OCI-LY1 (cell line): ENCODE data around the gene CDC42EP3.

Experiments
- H2AFZ ChIP-seq: fragments of 200-600 bp; sonication (generic), shearing (Covaris generic); 2 replicates; pipeline ENCODE4 v1.6.0; 2014; ENCODE audit warnings: antibody characterized with exemption, mild to moderate bottlenecking, low read length
- H3F3A ChIP-seq: fragments of 200-600 bp; sonication (generic), shearing (Covaris generic); 2 replicates; pipeline ENCODE4 v1.6.0; 2014; ENCODE audit warnings: mild to moderate bottlenecking, antibody characterized with exemption, low read length, moderate library complexity; ENCODE audit not compliant: insufficient read depth
- H3K27ac ChIP-seq: fragments of 200-600 bp; sonication (generic); 2 replicates; pipeline ENCODE4 v1.5.1; 2014; ENCODE audit warnings: low read length, mixed run types, mild to moderate bottlenecking, low read depth; ENCODE audit not compliant: poor library complexity, severe bottlenecking
- H3K27me3 ChIP-seq: fragments of 200-600 bp; sonication (generic); 2 replicates; pipeline ENCODE4 v1.6.0; 2014; ENCODE audit warnings: antibody characterized with exemption, mild to moderate bottlenecking, low read length, moderate library complexity; ENCODE audit not compliant: insufficient read depth
- H3K36me3 ChIP-seq: fragments of 200-600 bp; sonication (generic); 2 replicates; pipeline ENCODE4 v1.6.1; 2014; ENCODE audit warnings: mild to moderate bottlenecking, antibody characterized with exemption, low read length, moderate library complexity, mixed read lengths; ENCODE audit not compliant: insufficient read depth
- H3K4me1 ChIP-seq: fragments of 200-600 bp; sonication (generic); 2 replicates; pipeline ENCODE4 v1.5.1; 2014; ENCODE audit warnings: mild to moderate bottlenecking, low read length, moderate library complexity; ENCODE audit not compliant: insufficient read depth, severe bottlenecking
- H3K4me2 ChIP-seq: fragments of 200-600 bp; sonication (generic), shearing (Covaris generic); 2 replicates; pipeline ENCODE4 v1.6.1; 2014; ENCODE audit warnings: low read length
- H3K4me3 ChIP-seq: fragments of 200-600 bp; sonication (generic); 2 replicates; pipeline ENCODE4 v1.5.1; 2014; ENCODE audit warnings: low read length, low read depth, mild to moderate bottlenecking, mixed read lengths; ENCODE audit not compliant: poor library complexity, severe bottlenecking
- H3K79me2 ChIP-seq: fragments of 200-600 bp; shearing (Covaris generic); 2 replicates; pipeline ENCODE4 v1.6.1; 2016; ENCODE audit warnings: mixed run types, low read length, mixed read lengths; ENCODE audit not compliant: insufficient read depth
- H3K9ac ChIP-seq: fragments of 200-600 bp; sonication (generic), shearing (Covaris generic); 2 replicates; pipeline ENCODE4 v1.6.1; 2014; ENCODE audit warnings: mild to moderate bottlenecking, low read length, mixed read lengths
- H3K9me2 ChIP-seq: fragments of 200-600 bp; sonication (generic), shearing (Covaris generic); 2 replicates; pipeline ENCODE4 v1.6.1; 2014; ENCODE audit warnings: low read depth, mild to moderate bottlenecking, low read length, mixed read lengths
- H3K9me3 ChIP-seq: fragments of 200-600 bp; shearing (Covaris generic); 2 replicates; pipeline ENCODE4 v1.6.1; 2014; ENCODE audit warnings: low read length, mixed read lengths
- H4K20me1 ChIP-seq: fragments of 200-600 bp; sonication (generic), shearing (Covaris generic); 2 replicates; pipeline ENCODE4 v1.6.0; 2016; ENCODE audit warnings: mild to moderate bottlenecking, low read length; ENCODE audit not compliant: insufficient read depth
- EZH2 ChIP-seq: fragments of 200-600 bp; sonication (generic), shearing (Covaris generic); IDR thresholded peaks from 2 replicates; pipeline ENCODE4 v1.8.0; 2017; ENCODE audit warnings: borderline replicate concordance, mixed run types, mild to moderate bottlenecking, antibody characterized with exemption, low read length, moderate library complexity, mixed read lengths
- TF ChIP-seq, protein P1 (sequence below): fragments of 200-600 bp; sonication (generic), shearing (Covaris generic); IDR thresholded peaks from 2 replicates; pipeline ENCODE4 v1.5.1; 2017; ENCODE audit warnings: mild to moderate bottlenecking, antibody characterized with exemption, low read length, moderate library complexity, mixed read lengths

CDC42EP3 gene

DNA sequence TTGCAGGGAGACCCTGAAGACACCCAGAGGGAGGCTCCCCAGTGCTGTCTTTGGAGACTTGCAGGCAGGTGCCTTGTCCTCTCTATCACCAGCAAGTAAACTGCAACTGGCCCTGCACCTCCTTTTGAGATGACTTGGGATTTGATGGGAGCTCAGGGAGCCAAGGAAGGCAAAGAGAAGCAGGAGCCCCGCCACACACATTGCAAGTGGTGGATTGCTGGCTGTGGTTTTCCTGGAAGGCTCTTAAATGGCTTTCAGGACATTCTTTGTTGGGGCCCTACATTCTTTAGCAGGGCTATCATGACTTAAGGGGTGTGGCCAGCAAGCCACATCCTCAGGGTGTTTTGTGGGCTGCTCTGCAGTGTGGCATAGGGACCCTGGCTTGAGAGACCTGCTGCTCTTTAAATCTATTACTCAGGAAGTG lies 39.9 kb upstream of the CDC42EP3 start:
- no peak overlapping the region for H2AFZ ChIP-seq
- H3F3A ChIP-seq = no peaks in the 10 kb centered on the region
- H3K4me3 ChIP-seq = no peak overlapping the region
- H4K20me1 ChIP-seq = no peaks in the 10 kb centered on the region
- H3K9me2 ChIP-seq = no peaks in the 10 kb centered on the region
- TF ChIP-seq, protein P1, sequence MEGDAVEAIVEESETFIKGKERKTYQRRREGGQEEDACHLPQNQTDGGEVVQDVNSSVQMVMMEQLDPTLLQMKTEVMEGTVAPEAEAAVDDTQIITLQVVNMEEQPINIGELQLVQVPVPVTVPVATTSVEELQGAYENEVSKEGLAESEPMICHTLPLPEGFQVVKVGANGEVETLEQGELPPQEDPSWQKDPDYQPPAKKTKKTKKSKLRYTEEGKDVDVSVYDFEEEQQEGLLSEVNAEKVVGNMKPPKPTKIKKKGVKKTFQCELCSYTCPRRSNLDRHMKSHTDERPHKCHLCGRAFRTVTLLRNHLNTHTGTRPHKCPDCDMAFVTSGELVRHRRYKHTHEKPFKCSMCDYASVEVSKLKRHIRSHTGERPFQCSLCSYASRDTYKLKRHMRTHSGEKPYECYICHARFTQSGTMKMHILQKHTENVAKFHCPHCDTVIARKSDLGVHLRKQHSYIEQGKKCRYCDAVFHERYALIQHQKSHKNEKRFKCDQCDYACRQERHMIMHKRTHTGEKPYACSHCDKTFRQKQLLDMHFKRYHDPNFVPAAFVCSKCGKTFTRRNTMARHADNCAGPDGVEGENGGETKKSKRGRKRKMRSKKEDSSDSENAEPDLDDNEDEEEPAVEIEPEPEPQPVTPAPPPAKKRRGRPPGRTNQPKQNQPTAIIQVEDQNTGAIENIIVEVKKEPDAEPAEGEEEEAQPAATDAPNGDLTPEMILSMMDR = no peak
- TF ChIP-seq EZH2 = no peak
- H3K4me1 ChIP-seq = no peaks in the 10 kb centered on the region
- H3K9me3 ChIP-seq = peaks cover 11% of the 10 kb centered on the region; the same call in 1 of the 2 replicates
- no peaks in the 10 kb centered on the region for H3K36me3 ChIP-seq
- no peak overlapping the region for H3K4me2 ChIP-seq
- no peaks in the 10 kb centered on the region for H3K27me3 ChIP-seq
- H3K79me2 ChIP-seq = no peaks in the 10 kb centered on the region
- no peak overlapping the region for H3K27ac ChIP-seq
- H3K9ac ChIP-seq = no peak overlapping the region

DNA sequence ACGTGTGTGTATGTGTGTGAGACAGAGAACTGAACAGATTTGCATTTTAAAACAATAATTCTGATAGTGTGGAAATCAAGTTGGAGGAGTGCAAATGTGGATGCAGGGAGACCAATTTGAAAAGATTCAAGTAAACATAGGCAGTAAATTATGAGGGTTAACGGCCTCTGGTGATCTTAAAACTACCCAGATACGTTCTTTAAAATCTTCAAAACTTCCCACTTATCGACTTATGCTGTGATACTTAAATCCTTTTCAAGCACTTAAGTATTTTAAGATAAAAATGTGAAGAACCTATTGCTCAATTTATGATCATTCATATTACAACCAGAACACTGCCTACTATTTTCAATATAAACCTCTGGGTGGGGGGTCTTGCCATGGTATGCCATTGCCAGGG lies 37.7 kb upstream of the CDC42EP3 start:
- Histone ChIP-seq H3K4me2 (no peak overlapping the region), H3K27me3 (no peaks in the 10 kb centered on the region), H3K9ac (no peak overlapping the region), H3K9me3 (peaks cover 1% of the 10 kb centered on the region; the same call in 1 of the 2 replicates), H3F3A (no peaks in the 10 kb centered on the region), H2AFZ (no peak overlapping the region), H3K4me1 (no peaks in the 10 kb centered on the region), H3K27ac (no peak overlapping the region), H3K9me2 (no peaks in the 10 kb centered on the region), H4K20me1 (no peaks in the 10 kb centered on the region), H3K4me3 (no peak overlapping the region), H3K36me3 (no peaks in the 10 kb centered on the region), H3K79me2 (no peaks in the 10 kb centered on the region)
- TF ChIP-seq, protein P1 = no peak
- no peak for TF ChIP-seq EZH2

DNA sequence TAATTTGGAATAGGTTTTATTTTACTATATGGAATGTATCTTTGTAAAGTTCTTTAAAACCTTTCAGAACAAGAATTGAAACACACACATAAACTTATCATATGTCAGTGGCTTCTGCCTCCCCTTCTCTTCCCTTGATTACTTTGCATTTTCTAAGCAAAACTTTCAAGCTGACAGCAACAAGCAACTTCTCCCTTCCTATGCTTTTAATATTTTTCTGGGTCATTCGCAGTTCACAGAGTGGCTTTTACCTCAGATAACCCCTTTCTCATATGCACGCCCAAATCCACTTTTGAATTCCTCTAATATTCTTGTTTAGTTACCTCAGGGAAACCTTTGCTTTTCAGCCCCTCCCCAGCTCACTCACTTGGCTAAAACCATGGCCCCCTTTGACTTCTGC lies 36.7 kb upstream of the CDC42EP3 start:
- TF ChIP-seq, protein P1 = no peak
- no peak for TF ChIP-seq EZH2
- H3K27ac ChIP-seq = no peak overlapping the region
- no peaks in the 10 kb centered on the region for H3K9me3 ChIP-seq
- H3K4me3 ChIP-seq = no peak overlapping the region
- H3K4me1 ChIP-seq = no peaks in the 10 kb centered on the region
- no peaks in the 10 kb centered on the region for H3K27me3 ChIP-seq
- H3K4me2 ChIP-seq = no peak overlapping the region
- no peak overlapping the region for H2AFZ ChIP-seq
- no peaks in the 10 kb centered on the region for H3F3A ChIP-seq
- H4K20me1 ChIP-seq = no peaks in the 10 kb centered on the region
- no peaks in the 10 kb centered on the region for H3K79me2 ChIP-seq
- H3K9me2 ChIP-seq = no peaks in the 10 kb centered on the region
- no peaks in the 10 kb centered on the region for H3K36me3 ChIP-seq
- H3K9ac ChIP-seq = no peak overlapping the region
